ENCODE results near the gene FADS2. TPM values are rescaled to one million over a fixed set of nuclear protein-coding genes. Genes with fewer than 3 reads are reported as not detected.

The FADS2 gene
- total and polyA plus RNA-seq, 9 of the 15 experiments (the other 6 are each of a cell fraction or from before 2014, with no cell fraction given): 2.9 to 42.8 (median 16.2) TPM

DNA sequence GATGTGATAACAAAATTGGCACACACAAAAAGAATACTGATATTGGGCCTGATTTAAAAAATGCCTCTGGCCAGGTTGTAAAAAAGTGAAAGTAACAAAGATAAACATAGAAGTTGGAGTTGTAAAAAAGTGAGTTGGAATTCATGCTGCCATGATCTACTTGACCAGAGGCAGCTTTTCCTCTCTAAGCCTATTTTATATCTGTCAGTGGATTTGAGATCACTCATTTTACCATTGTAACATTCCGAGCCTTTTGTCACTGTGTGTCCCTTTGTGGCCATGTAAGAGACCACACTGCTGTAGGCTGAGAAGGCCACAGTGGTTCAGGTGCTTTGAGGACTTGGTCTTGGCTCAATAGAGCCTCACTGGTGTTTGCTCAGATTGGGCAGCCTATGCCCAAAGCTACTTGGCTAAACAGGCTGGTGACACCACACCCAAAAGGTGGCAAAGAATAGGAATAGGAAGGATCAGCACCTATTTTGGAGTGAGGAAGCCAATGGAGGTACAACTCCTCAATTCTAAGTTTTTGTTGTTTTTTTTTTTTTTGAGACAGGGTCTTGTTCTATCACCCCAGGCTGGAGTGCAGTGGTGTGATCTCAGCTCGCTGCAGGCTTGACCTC, 28.3 kb upstream of the FADS2 start:
- intact Hi-C loops (cut with micrococcal nuclease) (no loop called here), in situ Hi-C loops (cut with MboI) (loop anchor here (5.0 kb wide), 2 partner anchors 153 to 308 kb away; partner anchors contain the start of gene BEST1)
- BruUV-seq (replicated peaks): no TSS peak
- Histone ChIP-seq H3K36me3 (ENCODE audit: control insufficient read depth, insufficient read depth, low read length) (peaks cover 97% of the 10 kb centered on the region), H2AFZ (ENCODE audit: low read depth, low read length) (no peak overlapping the region), H3K4me1 (replicated peaks in 1 of 2; ENCODE audit: control insufficient read depth in 2 of 2, insufficient read depth in 2 of 2, low read length in 2 of 2) (peaks cover 51 to 65% of the 10 kb centered on the region in 2 experiments), H3K4me2 (ENCODE audit: insufficient read depth, low read length) (peak overlapping the region; percentile 27; the same call in 1 of the 2 replicates), H3K79me2 (ENCODE audit: control insufficient read depth, insufficient read depth, low read length) (peaks cover 59% of the 10 kb centered on the region), H4K20me1 (replicated peaks; ENCODE audit: control insufficient read depth, insufficient read depth, low read length) (peaks cover 3% of the 10 kb centered on the region), H3K27me3 (ENCODE audit: control insufficient read depth in 2 of 2, insufficient read depth in 2 of 2, low read length in 2 of 2) (no peaks in the 10 kb centered on the region), H3K4me3 (no peak overlapping the region), H3K27ac (ENCODE audit: extremely low read depth, low read depth, low read length) (peak overlapping the region; percentile 70), H3K9me1 (ENCODE audit: control insufficient read depth, insufficient read depth, low read length) (peaks cover 9% of the 10 kb centered on the region), H3K9ac (ENCODE audit: insufficient read depth in 1 of 2, low read depth in 2 of 2, low read length in 2 of 2) (peak overlapping the region; percentile 49 to 56; a peak in 2 of 4 replicates), H3K9me3 (replicated peaks; ENCODE audit: control insufficient read depth, insufficient read depth, low read depth, low read length) (no peaks in the 10 kb centered on the region)
- WGBS (ENCODE audit: insufficient coverage, low coverage, missing lambda C conversion rate): 71% methylated on average over 2 of the region's 2 CpGs
- ATAC-seq: peak; percentile 4; the same call in 2 of the 3 replicates
- ChIA-PET POLR2A (interaction anchor here (0.6 to 4.2 kb wide), 7 partner anchors 13 to 308 kb away, joined by 3 to 48 read pairs (median 4); no protein-coding TSS in a partner anchor), CTCF (ENCODE audit: low intra/inter-chr PET ratio) (no interaction called here)
- no peak for FAIRE-seq
- DNase-seq (ENCODE audit: extremely low read depth in 1 of 4, low spot score in 3 of 4): no peak
- TF ChIP-seq FOXM1 (IDR thresholded peaks at IDR 0.05; ENCODE audit: low read depth) (no peak), FOXM1 (CRISPR knock-in tag; IDR thresholded peaks at IDR 0.05; ENCODE audit: low read depth) (no peak), RERE (CRISPR knock-in tag; IDR thresholded peaks at IDR 0.05; ENCODE audit: borderline replicate concordance) (no peak), TEAD4 (IDR thresholded peaks at IDR 0.05; ENCODE audit: low read length) (no peak), TEAD4 (CRISPR knock-in tag; IDR thresholded peaks at IDR 0.05; ENCODE audit: borderline replicate concordance) (no peak), SP1 (CRISPR knock-in tag; IDR thresholded peaks at IDR 0.05) (no peak), GTF2F1 (IDR thresholded peaks at IDR 0.05; ENCODE audit: low read depth, low read length) (no peak), ATF4 (CRISPR knock-in tag; IDR thresholded peaks at IDR 0.05) (0 out of 2 replicates have a peak, but pooled peaks have one; percentile 29), HIVEP1 (CRISPR knock-in tag; IDR thresholded peaks at IDR 0.05) (no peak), HSF4 (CRISPR knock-in tag; IDR thresholded peaks at IDR 0.05; ENCODE audit: borderline replicate concordance) (no peak), DMBX1 (CRISPR knock-in tag; IDR thresholded peaks at IDR 0.05; ENCODE audit: borderline replicate concordance) (0 out of 2 replicates have a peak, but pooled peaks have one; percentile 9), RBFOX2 (IDR thresholded peaks at IDR 0.05; ENCODE audit: low read depth, low read length) (peak; percentile 52), POLR2H (tag; IDR thresholded peaks at IDR 0.05; ENCODE audit: low read depth) (peak; percentile 58)
